ENCODE results near the gene FCER1G. TPM values are rescaled to one million over a fixed set of nuclear protein-coding genes. Genes with fewer than 3 reads are reported as not detected.

The FCER1G gene
- total RNA-seq, 1 donor from 2014 or later, result 4.3 TPM

DNA sequence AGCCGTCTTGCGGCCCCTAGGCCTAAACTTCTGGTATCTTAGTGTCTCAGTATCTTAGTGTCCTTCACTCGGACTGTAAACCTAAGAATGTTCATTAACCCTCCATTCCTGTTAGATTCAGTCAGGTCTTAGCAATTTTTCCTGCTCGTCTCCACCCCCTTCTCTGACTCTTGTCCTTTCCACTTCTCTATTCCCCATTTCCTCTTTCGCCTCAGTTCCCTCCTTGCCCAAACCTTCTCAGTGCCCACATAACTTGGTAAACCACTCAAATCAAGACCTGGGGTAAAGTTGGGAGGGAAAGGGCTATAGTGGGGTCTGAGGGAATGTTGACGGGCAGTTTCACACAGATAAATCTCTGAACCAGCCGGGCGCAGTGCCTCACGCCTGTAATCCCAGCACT is 726 bp upstream of the FCER1G start:
- TF ChIP-seq, protein P1, sequence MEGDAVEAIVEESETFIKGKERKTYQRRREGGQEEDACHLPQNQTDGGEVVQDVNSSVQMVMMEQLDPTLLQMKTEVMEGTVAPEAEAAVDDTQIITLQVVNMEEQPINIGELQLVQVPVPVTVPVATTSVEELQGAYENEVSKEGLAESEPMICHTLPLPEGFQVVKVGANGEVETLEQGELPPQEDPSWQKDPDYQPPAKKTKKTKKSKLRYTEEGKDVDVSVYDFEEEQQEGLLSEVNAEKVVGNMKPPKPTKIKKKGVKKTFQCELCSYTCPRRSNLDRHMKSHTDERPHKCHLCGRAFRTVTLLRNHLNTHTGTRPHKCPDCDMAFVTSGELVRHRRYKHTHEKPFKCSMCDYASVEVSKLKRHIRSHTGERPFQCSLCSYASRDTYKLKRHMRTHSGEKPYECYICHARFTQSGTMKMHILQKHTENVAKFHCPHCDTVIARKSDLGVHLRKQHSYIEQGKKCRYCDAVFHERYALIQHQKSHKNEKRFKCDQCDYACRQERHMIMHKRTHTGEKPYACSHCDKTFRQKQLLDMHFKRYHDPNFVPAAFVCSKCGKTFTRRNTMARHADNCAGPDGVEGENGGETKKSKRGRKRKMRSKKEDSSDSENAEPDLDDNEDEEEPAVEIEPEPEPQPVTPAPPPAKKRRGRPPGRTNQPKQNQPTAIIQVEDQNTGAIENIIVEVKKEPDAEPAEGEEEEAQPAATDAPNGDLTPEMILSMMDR (IDR thresholded peaks at IDR 0.05; ENCODE audit: unreplicated experiment), result no peak

GRCh38 chr1:161216945-161217712 is 2.0 kb downstream of the FCER1G start:
- H3K4me3 Mint-ChIP-seq (ENCODE audit: unreplicated experiment), result no peak overlapping the region
- H3K9me3 Mint-ChIP-seq (ENCODE audit: unreplicated experiment), result no peaks in the 10 kb centered on the region
- peaks cover 1% of the 10 kb centered on the region for H3K27me3 Mint-ChIP-seq (ENCODE audit: unreplicated experiment)
- TF ChIP-seq, protein P1 (IDR thresholded peaks at IDR 0.05; ENCODE audit: unreplicated experiment), result no peak
- peaks cover 26% of the 10 kb centered on the region for H3K36me3 Mint-ChIP-seq (ENCODE audit: low read depth, unreplicated experiment)
- DNase-seq (ENCODE audit: low spot score), result no peak
- no peak overlapping the region for H3K27ac Mint-ChIP-seq (ENCODE audit: unreplicated experiment)
- H3K4me1 Mint-ChIP-seq (ENCODE audit: unreplicated experiment), result peaks cover 27% of the 10 kb centered on the region

More for the DNA sequence above, 726 bp upstream of the FCER1G start:
- Mint-ChIP-seq H3K4me3 (ENCODE audit: unreplicated experiment) (no peak overlapping the region), H3K9me3 (ENCODE audit: unreplicated experiment) (no peaks in the 10 kb centered on the region), H3K36me3 (ENCODE audit: low read depth, unreplicated experiment) (peaks cover 46% of the 10 kb centered on the region), H3K27ac (ENCODE audit: unreplicated experiment) (no peak overlapping the region), H3K4me1 (ENCODE audit: unreplicated experiment) (peaks cover 28% of the 10 kb centered on the region), H3K27me3 (ENCODE audit: unreplicated experiment) (peaks cover 1% of the 10 kb centered on the region)
- no peak for DNase-seq (ENCODE audit: low spot score)

GRCh38 chr1:161217831-161218230 is 2.7 kb downstream of the FCER1G start:
- Mint-ChIP-seq H3K27ac (ENCODE audit: unreplicated experiment) (no peak overlapping the region), H3K9me3 (ENCODE audit: unreplicated experiment) (no peaks in the 10 kb centered on the region), H3K4me3 (ENCODE audit: unreplicated experiment) (no peak overlapping the region), H3K4me1 (ENCODE audit: unreplicated experiment) (peaks cover 27% of the 10 kb centered on the region), H3K36me3 (ENCODE audit: low read depth, unreplicated experiment) (peaks cover 24% of the 10 kb centered on the region), H3K27me3 (ENCODE audit: unreplicated experiment) (peaks cover 1% of the 10 kb centered on the region)
- TF ChIP-seq, protein P1 (IDR thresholded peaks at IDR 0.05; ENCODE audit: unreplicated experiment), result no peak
- DNase-seq (ENCODE audit: low spot score), result no peak

GRCh38 chr1:161218301-161219077 is 3.4 kb downstream of the FCER1G start:
- H3K27ac Mint-ChIP-seq (ENCODE audit: unreplicated experiment), result no peak overlapping the region
- TF ChIP-seq, protein P1 (IDR thresholded peaks at IDR 0.05; ENCODE audit: unreplicated experiment), result no peak
- H3K9me3 Mint-ChIP-seq (ENCODE audit: unreplicated experiment), result no peaks in the 10 kb centered on the region
- H3K4me1 Mint-ChIP-seq (ENCODE audit: unreplicated experiment), result peaks cover 27% of the 10 kb centered on the region
- peaks cover 18% of the 10 kb centered on the region for H3K36me3 Mint-ChIP-seq (ENCODE audit: low read depth, unreplicated experiment)
- H3K27me3 Mint-ChIP-seq (ENCODE audit: unreplicated experiment), result peaks cover 1% of the 10 kb centered on the region
- no peak for DNase-seq (ENCODE audit: low spot score)
- H3K4me3 Mint-ChIP-seq (ENCODE audit: unreplicated experiment), result no peak overlapping the region
